Measurements from ENCODE around the gene CCL1. TPM values are rescaled to one million over a fixed set of nuclear protein-coding genes. Genes with fewer than 3 reads are reported as not detected.

CCL1 gene
- total RNA-seq, 1 experiment from 2014 or later = not detected

- ChIA-PET CTCF (no interaction called here), POLR2A (ENCODE audit: unreplicated experiment) (no interaction called here)
- Histone ChIP-seq H3K4me2 (no peak overlapping the region), H3K9me2 (ENCODE audit: insufficient read depth) (no peaks in the 10 kb centered on the region), H3K4me3 (no peak overlapping the region), H2AFZ (no peak overlapping the region), H3K4me1 (replicated peaks; ENCODE audit: insufficient read depth) (no peaks in the 10 kb centered on the region), H3K36me3 (ENCODE audit: low read depth) (no peaks in the 10 kb centered on the region), H3F3A (ENCODE audit: insufficient read depth, low read depth) (no peaks in the 10 kb centered on the region), H3K79me2 (ENCODE audit: low read depth) (no peaks in the 10 kb centered on the region), H3K27me3 (ENCODE audit: insufficient read depth, low read depth) (no peaks in the 10 kb centered on the region; the same call in 1 of the 2 replicates), H4K20me1 (ENCODE audit: insufficient read depth) (no peaks in the 10 kb centered on the region), H3K9me3 (ENCODE audit: insufficient read depth, low read depth) (no peaks in the 10 kb centered on the region), H3K27ac (no peak overlapping the region)
- intact Hi-C loops (cut with micrococcal nuclease; ENCODE audit: unreplicated experiment) = no loop called here
- TF ChIP-seq EZH2 (IDR thresholded peaks at IDR 0.05; ENCODE audit: low read depth) (no peak), CTCF (conservative IDR thresholded peaks at IDR 0.05) (no peak)
- BruUV-seq (replicated peaks) = no TSS peak
- DNase-seq = no peak
Measured at GRCh38 chr17:34403006-34403405, 40.0 kb upstream of the CCL1 start.

- Histone ChIP-seq H3K4me1 (replicated peaks; ENCODE audit: insufficient read depth) (no peaks in the 10 kb centered on the region), H3K79me2 (ENCODE audit: low read depth) (no peaks in the 10 kb centered on the region), H3K9me3 (ENCODE audit: insufficient read depth, low read depth) (no peaks in the 10 kb centered on the region), H2AFZ (no peak overlapping the region), H4K20me1 (ENCODE audit: insufficient read depth) (no peaks in the 10 kb centered on the region), H3F3A (ENCODE audit: insufficient read depth, low read depth) (no peaks in the 10 kb centered on the region), H3K27ac (no peak overlapping the region), H3K4me3 (no peak overlapping the region), H3K27me3 (ENCODE audit: insufficient read depth, low read depth) (no peaks in the 10 kb centered on the region), H3K9me2 (ENCODE audit: insufficient read depth) (no peaks in the 10 kb centered on the region), H3K36me3 (ENCODE audit: low read depth) (no peaks in the 10 kb centered on the region), H3K4me2 (no peak overlapping the region)
- ChIA-PET CTCF (no interaction called here), POLR2A (ENCODE audit: unreplicated experiment) (no interaction called here)
- no peak for DNase-seq
- TF ChIP-seq CTCF (conservative IDR thresholded peaks at IDR 0.05) (no peak), EZH2 (IDR thresholded peaks at IDR 0.05; ENCODE audit: low read depth) (no peak)
- no TSS peak for BruUV-seq (replicated peaks)
- intact Hi-C loops (cut with micrococcal nuclease; ENCODE audit: unreplicated experiment) = no loop called here
Measured at GRCh38 chr17:34401165-34401564, 38.1 kb upstream of the CCL1 start.

GRCh38 chr17:34400301-34400931 lies 37.4 kb upstream of the CCL1 start:
- no peaks in the 10 kb centered on the region for H3K79me2 ChIP-seq (ENCODE audit: low read depth)
- H3K4me2 ChIP-seq = no peak overlapping the region
- H3K36me3 ChIP-seq (ENCODE audit: low read depth) = no peaks in the 10 kb centered on the region
- H3K27ac ChIP-seq = no peak overlapping the region
- no peaks in the 10 kb centered on the region for H3K9me3 ChIP-seq (ENCODE audit: insufficient read depth, low read depth)
- DNase-seq = no peak
- no peaks in the 10 kb centered on the region for H3K9me2 ChIP-seq (ENCODE audit: insufficient read depth)
- no peaks in the 10 kb centered on the region for H3K27me3 ChIP-seq (ENCODE audit: insufficient read depth, low read depth)
- H3K4me1 ChIP-seq (replicated peaks; ENCODE audit: insufficient read depth) = no peaks in the 10 kb centered on the region
- H2AFZ ChIP-seq = no peak overlapping the region
- H4K20me1 ChIP-seq (ENCODE audit: insufficient read depth) = no peaks in the 10 kb centered on the region
- ChIA-PET POLR2A (ENCODE audit: unreplicated experiment) (no interaction called here), CTCF (no interaction called here)
- intact Hi-C loops (cut with micrococcal nuclease; ENCODE audit: unreplicated experiment) = no loop called here
- H3K4me3 ChIP-seq = no peak overlapping the region
- BruUV-seq (replicated peaks) = no TSS peak
- no peaks in the 10 kb centered on the region for H3F3A ChIP-seq (ENCODE audit: insufficient read depth, low read depth)
- TF ChIP-seq EZH2 (IDR thresholded peaks at IDR 0.05; ENCODE audit: low read depth) = no peak
- no peak for TF ChIP-seq CTCF (conservative IDR thresholded peaks at IDR 0.05)
